Suprapubic skin (tissue), 4 donors: ENCODE data around the gene FYB2. TPM values are rescaled to one million over a fixed set of nuclear protein-coding genes. Genes with fewer than 3 reads are reported as not detected.

Experiments
- DNase-seq, 2 donors: peaks; one replicate each; pipeline ENCODE4 v3.0.0-alpha.2; 2019; ENCODE audit warnings: low spot score in 2 of 2
- H3K27ac ChIP-seq: fragments of 200-600 bp; sonication (generic); one replicate; pipeline ENCODE4 v1.5.1; 2019
- H3K27me3 ChIP-seq: fragments of 200-600 bp; sonication (generic); one replicate; pipeline ENCODE4 v1.5.1; 2019
- H3K36me3 ChIP-seq: fragments of 200-600 bp; sonication (generic); one replicate; pipeline ENCODE4 v1.5.1; 2019
- H3K4me1 ChIP-seq: fragments of 200-600 bp; sonication (generic); one replicate; pipeline ENCODE4 v1.5.1; 2019
- H3K4me3 ChIP-seq: fragments of 200-600 bp; sonication (generic); one replicate; pipeline ENCODE4 v1.5.1; 2019; ENCODE audit warnings: mild to moderate bottlenecking
- H3K9me3 ChIP-seq: fragments of 200-600 bp; sonication (generic); one replicate; pipeline ENCODE4 v1.5.1; 2019
- CTCF ChIP-seq, 2 donors: fragments of 200-600 bp in 1 of 2; fragments of 450-650 bp in 1 of 2; sonication (generic) in 1 of 2; IDR thresholded peaks; one replicate each; pipeline ENCODE4 v1.5.1; 2016 to 2019; ENCODE audit warnings: antibody characterized with exemption in 2 of 2, mild to moderate bottlenecking in 1 of 2, moderate library complexity in 1 of 2
- EP300 ChIP-seq: sonication (generic); formaldehyde crosslinking; IDR thresholded peaks from one replicate; pipeline ENCODE4 v1.6.1; 2017; ENCODE audit warnings: antibody characterized with exemption
- POLR2A ChIP-seq, 2 donors: fragments of 450-650 bp; IDR thresholded peaks; one replicate each; pipeline ENCODE4 v1.6.1; 2017; ENCODE audit warnings: antibody characterized with exemption in 2 of 2, mild to moderate bottlenecking in 2 of 2, moderate library complexity in 2 of 2
- POLR2AphosphoS5 ChIP-seq, 3 donors: sonication (generic); formaldehyde crosslinking; IDR thresholded peaks; one replicate each; pipeline ENCODE4 v1.6.1; 2017; ENCODE audit warnings: antibody characterized with exemption in 3 of 3
- WGBS: methylation state at CpG from one replicate; pipeline ENCODE4 v1.1.5; 2018; 5-methylcytosine and 5-hydroxymethylcytosine counted together
- total RNA-seq, 4 donors: library from RNA; depleted of rRNA; stranded (reverse); fragments of >200 nt; gene quantifications; one replicate each; pipeline ENCODE4 v1.1.0, GENCODE V29; 2016

Gene FYB2
- total RNA-seq, 4 donors from 2014 or later, result 0.57 TPM; not detected in 3

- TF ChIP-seq POLR2A (IDR thresholded peaks at IDR 0.05) (no peak), POLR2AphosphoS5 (IDR thresholded peaks at IDR 0.05) (no peak), CTCF (IDR thresholded peaks at IDR 0.05) (no peak), EP300 (no peak)
- H3K9me3 ChIP-seq, result no peaks in the 10 kb centered on the region
- no peaks in the 10 kb centered on the region for H3K36me3 ChIP-seq
- WGBS, result 0% methylated on average over 1 of the region's 1 CpG
- no peak overlapping the region for H3K4me3 ChIP-seq
- H3K27ac ChIP-seq, result no peak overlapping the region
- H3K27me3 ChIP-seq, result peaks cover 5% of the 10 kb centered on the region
- no peaks in the 10 kb centered on the region for H3K4me1 ChIP-seq
- DNase-seq, result no peak
Observed at GRCh38 chr1:56852476-56852875, 33.3 kb upstream of the FYB2 start.

GRCh38 chr1:56850922-56851321 is 31.7 kb upstream of the FYB2 start:
- no peak overlapping the region for H3K4me3 ChIP-seq
- no peaks in the 10 kb centered on the region for H3K4me1 ChIP-seq
- no peak overlapping the region for H3K27ac ChIP-seq
- no peaks in the 10 kb centered on the region for H3K36me3 ChIP-seq
- no peak for DNase-seq
- 74% methylated on average over 5 of the region's 5 CpGs for WGBS
- no peak for TF ChIP-seq CTCF (IDR thresholded peaks at IDR 0.05)
- no peak for TF ChIP-seq EP300
- no peak for TF ChIP-seq POLR2AphosphoS5 (IDR thresholded peaks at IDR 0.05)
- no peak for TF ChIP-seq POLR2A (IDR thresholded peaks at IDR 0.05)
- H3K27me3 ChIP-seq, result peaks cover 9% of the 10 kb centered on the region
- H3K9me3 ChIP-seq, result no peaks in the 10 kb centered on the region

- H3K36me3 ChIP-seq, result no peaks in the 10 kb centered on the region
- WGBS, result 89% methylated on average over 2 of the region's 2 CpGs
- no peak overlapping the region for H3K27ac ChIP-seq
- no peaks in the 10 kb centered on the region for H3K9me3 ChIP-seq
- TF ChIP-seq POLR2A (IDR thresholded peaks at IDR 0.05) (no peak), EP300 (no peak), CTCF (IDR thresholded peaks at IDR 0.05) (no peak), POLR2AphosphoS5 (IDR thresholded peaks at IDR 0.05) (no peak)
- H3K4me1 ChIP-seq, result no peaks in the 10 kb centered on the region
- H3K27me3 ChIP-seq, result peaks cover 9% of the 10 kb centered on the region
- H3K4me3 ChIP-seq, result no peak overlapping the region
- no peak for DNase-seq
Observed at GRCh38 chr1:56850411-56850810, 31.2 kb upstream of the FYB2 start.

GRCh38 chr1:56849750-56850149 is 30.5 kb upstream of the FYB2 start:
- Histone ChIP-seq H3K4me1 (no peaks in the 10 kb centered on the region), H3K27ac (no peak overlapping the region), H3K27me3 (peaks cover 9% of the 10 kb centered on the region), H3K36me3 (no peaks in the 10 kb centered on the region), H3K9me3 (no peaks in the 10 kb centered on the region), H3K4me3 (no peak overlapping the region)
- DNase-seq, result no peak
- TF ChIP-seq EP300 (no peak), POLR2A (IDR thresholded peaks at IDR 0.05) (no peak)
- 62% methylated on average over 7 of the region's 7 CpGs for WGBS

- Histone ChIP-seq H3K36me3 (no peaks in the 10 kb centered on the region), H3K27me3 (peaks cover 14% of the 10 kb centered on the region), H3K4me1 (no peaks in the 10 kb centered on the region), H3K4me3 (no peak overlapping the region), H3K9me3 (no peaks in the 10 kb centered on the region), H3K27ac (no peak overlapping the region)
- TF ChIP-seq POLR2A (IDR thresholded peaks at IDR 0.05), result no peak
- TF ChIP-seq EP300, result no peak
- no peak for TF ChIP-seq CTCF (IDR thresholded peaks at IDR 0.05)
- TF ChIP-seq POLR2AphosphoS5 (IDR thresholded peaks at IDR 0.05), result no peak
- WGBS, result 93% methylated on average over 3 of the region's 3 CpGs
- DNase-seq, result no peak
Observed at GRCh38 chr1:56845343-56845742, 26.1 kb upstream of the FYB2 start.

GRCh38 chr1:56844545-56845136 is 25.4 kb upstream of the FYB2 start:
- Histone ChIP-seq H3K36me3 (no peaks in the 10 kb centered on the region), H3K9me3 (peaks cover 2% of the 10 kb centered on the region), H3K27me3 (peaks cover 14% of the 10 kb centered on the region), H3K4me3 (no peak overlapping the region), H3K4me1 (no peaks in the 10 kb centered on the region), H3K27ac (no peak overlapping the region)
- WGBS, result 63% methylated on average over 9 of the region's 9 CpGs
- no peak for DNase-seq
- TF ChIP-seq POLR2AphosphoS5 (IDR thresholded peaks at IDR 0.05), result no peak
- TF ChIP-seq POLR2A (IDR thresholded peaks at IDR 0.05), result no peak
- TF ChIP-seq EP300, result no peak
- TF ChIP-seq CTCF (IDR thresholded peaks at IDR 0.05), result no peak
